ENCODE results near the gene PLD5. TPM values are rescaled to one million over a fixed set of nuclear protein-coding genes. Genes with fewer than 3 reads are reported as not detected.
"Not testable (repeated sequence)": the region's sequence is repeated elsewhere in the genome, so short reads cannot be mapped to it uniquely, and the experiment has no call there.

The PLD5 gene
- polyA plus RNA-seq, 1 donor: 1.2 TPM

- DNase-seq: no peak
These were observed 17.8 kb downstream of the PLD5 start for GRCh38 chr1:242506724-242507123.

- DNase-seq: no peak
These were observed 35.0 kb downstream of the PLD5 start for GRCh38 chr1:242489545-242489944.

GRCh38 chr1:242477944-242478343 lies 46.6 kb downstream of the PLD5 start:
- peak; percentile 13 for DNase-seq

- no peak for DNase-seq
These were observed 53.7 kb downstream of the PLD5 start for GRCh38 chr1:242470774-242471173.

- peak; percentile 48 for DNase-seq
These were observed 55.7 kb downstream of the PLD5 start for GRCh38 chr1:242468784-242469183.

GRCh38 chr1:242467556-242468145 lies 56.8 kb downstream of the PLD5 start:
- DNase-seq: peak; percentile 38

GRCh38 chr1:242462867-242463266 lies 61.6 kb downstream of the PLD5 start:
- no peak for DNase-seq

- DNase-seq: not testable (repeated sequence)
These were observed 64.8 kb downstream of the PLD5 start for GRCh38 chr1:242459740-242460139.

GRCh38 chr1:242456726-242457269 lies 67.7 kb downstream of the PLD5 start:
- no peak for DNase-seq

GRCh38 chr1:242455052-242455361 lies 69.5 kb downstream of the PLD5 start:
- no peak for DNase-seq

GRCh38 chr1:242454262-242455051 lies 70.0 kb downstream of the PLD5 start:
- DNase-seq: peak; percentile 50

- DNase-seq: no peak
These were observed 71.9 kb downstream of the PLD5 start for GRCh38 chr1:242452573-242452972.

GRCh38 chr1:242449661-242450060 lies 74.8 kb downstream of the PLD5 start:
- no peak for DNase-seq

- DNase-seq: no peak
These were observed 75.4 kb downstream of the PLD5 start for GRCh38 chr1:242448910-242449645.

GRCh38 chr1:242447689-242448088 lies 76.8 kb downstream of the PLD5 start:
- no peak for DNase-seq

- DNase-seq: no peak
These were observed 83.7 kb downstream of the PLD5 start for GRCh38 chr1:242440757-242441156.

GRCh38 chr1:242435200-242435599 lies 89.3 kb downstream of the PLD5 start:
- no peak for DNase-seq

- no peak for DNase-seq
These were observed 91.9 kb downstream of the PLD5 start for GRCh38 chr1:242432491-242433095.

- no peak for DNase-seq
These were observed 92.7 kb downstream of the PLD5 start for GRCh38 chr1:242431786-242432185.

- no peak for DNase-seq
These were observed 93.5 kb downstream of the PLD5 start for GRCh38 chr1:242430956-242431355.

- DNase-seq: no peak
These were observed 95.9 kb downstream of the PLD5 start for GRCh38 chr1:242428399-242429190.

GRCh38 chr1:242427519-242427918 lies 97.0 kb downstream of the PLD5 start:
- DNase-seq: no peak

All from left kidney (tissue), 2 donors.